Endothelial cell of umbilical vein (primary cell): ENCODE data around the gene PHF1. TPM values are rescaled to one million over a fixed set of nuclear protein-coding genes. Genes with fewer than 3 reads are reported as not detected.

Source experiments
- BruUV-seq: library from RNA; stranded (reverse); fragments of 400-500 nt; replicated peaks from 2 replicates; lab custom pipeline; 2021; lab: Mats Ljungman, UMichigan
- CTCF ChIA-PET: fragments of 300-600, 350-600 bp; sonication (Branson Sonifier 250); formaldehyde crosslinking; loops from one replicate; lab custom pipeline; 2021; ENCODE audit warnings: antibody characterized with exemption, inconsistent platforms; lab: Charles Lee
- POLR2A ChIA-PET: fragments of 300-600, 350-600 bp; sonication (Branson Sonifier 250); formaldehyde crosslinking; loops from one replicate; lab custom pipeline; 2021; ENCODE audit warnings: antibody characterized with exemption, inconsistent platforms; lab: Charles Lee
- DNase-seq: peaks from one replicate; pipeline ENCODE4 v3.0.0-alpha.2; 2011; ENCODE audit warnings: low read depth, low spot score
- FAIRE-seq: peaks from 2 replicates; lab custom pipeline; 2011; peaks lifted over from hg19 to GRCh38; lab: Jason Lieb, UNC
- H2AFZ ChIP-seq: 2 replicates; pipeline ENCODE4 v1.6.0; 2012; ENCODE audit warnings: low read depth, low read length, control low read depth, inconsistent platforms
- H3K27ac ChIP-seq: 2 replicates; pipeline ENCODE4 v1.5.1; 2011; ENCODE audit warnings: low read depth, mild to moderate bottlenecking, control low read depth, low read length, moderate library complexity; ENCODE audit not compliant: insufficient read depth
- H3K27me3 ChIP-seq, 2 experiments: 2 replicates each; pipeline versions ENCODE4 v1.6.0 to v1.6.1; 2011; ENCODE audit warnings: low read length in 2 of 2, mixed read lengths in 1 of 2; ENCODE audit not compliant: control insufficient read depth in 2 of 2, insufficient read depth in 2 of 2
- H3K36me3 ChIP-seq, 2 experiments: 2 replicates in 1 of 2; 3 replicates in 1 of 2; pipeline ENCODE4 v1.5.1; 2011; ENCODE audit warnings: low read length in 2 of 2, mild to moderate bottlenecking in 1 of 2, moderate library complexity in 1 of 2; ENCODE audit not compliant: control insufficient read depth in 2 of 2, insufficient read depth in 2 of 2; ENCODE audit errors: extremely low read depth in 1 of 2
- H3K4me1 ChIP-seq: 3 replicates; pipeline ENCODE4 v1.5.1; 2011; ENCODE audit warnings: mild to moderate bottlenecking, low read length; ENCODE audit not compliant: control insufficient read depth, insufficient read depth; ENCODE audit errors: extremely low read depth
- H3K4me2 ChIP-seq: 2 replicates; pipeline ENCODE4 v1.6.1; 2011; ENCODE audit warnings: low read length, control low read depth, mixed read lengths; ENCODE audit not compliant: insufficient read depth
- H3K4me3 ChIP-seq, 3 experiments: fragments of 200-600 bp in 1 of 3; sonication (generic), shearing (Covaris generic) in 1 of 3; replicated peaks in 1 of 3; 2 replicates each; pipeline ENCODE4 v1.5.1; 2011 to 2016; ENCODE audit warnings: control low read depth in 3 of 3, low read length in 3 of 3, mild to moderate bottlenecking in 2 of 3, inconsistent platforms in 1 of 3, low read depth in 1 of 3, moderate library complexity in 1 of 3; ENCODE audit not compliant: insufficient read depth in 1 of 3
- H3K79me2 ChIP-seq: 2 replicates; pipeline ENCODE4 v1.6.0; 2012; ENCODE audit warnings: low read length, inconsistent platforms; ENCODE audit not compliant: control insufficient read depth, insufficient read depth
- H3K9ac ChIP-seq: replicated peaks from 2 replicates; pipeline ENCODE3; 2011; ENCODE audit warnings: low read length, control low read depth; ENCODE audit not compliant: insufficient read depth; ENCODE audit errors: extremely low read depth
- H3K9me1 ChIP-seq: replicated peaks from 3 replicates; pipeline ENCODE4 v1.6.0; 2011; ENCODE audit warnings: mild to moderate bottlenecking, low read length; ENCODE audit not compliant: control insufficient read depth, insufficient read depth; ENCODE audit errors: extremely low read depth
- H3K9me3 ChIP-seq: replicated peaks from 2 replicates; pipeline ENCODE4 v1.5.1; 2012; ENCODE audit warnings: low read length, inconsistent platforms; ENCODE audit not compliant: control insufficient read depth, insufficient read depth
- H4K20me1 ChIP-seq: replicated peaks from 2 replicates; pipeline ENCODE3; 2011; ENCODE audit warnings: mild to moderate bottlenecking, low read length; ENCODE audit not compliant: control insufficient read depth, insufficient read depth; ENCODE audit errors: extremely low read depth
- EZH2 ChIP-seq: IDR thresholded peaks from 2 replicates; pipeline ENCODE4 v1.6.1; 2012; ENCODE audit warnings: borderline replicate concordance, low read depth, mild to moderate bottlenecking, moderate library complexity, low read length, inconsistent platforms; ENCODE audit not compliant: severe bottlenecking
- FOS ChIP-seq: IDR thresholded peaks from 2 replicates; pipeline ENCODE4 v1.6.1; 2011; ENCODE audit warnings: mild to moderate bottlenecking, low read length, moderate library complexity, borderline replicate concordance; ENCODE audit not compliant: insufficient read depth
- GATA2 ChIP-seq: IDR thresholded peaks from 2 replicates; pipeline ENCODE4 v1.7.0; 2011; ENCODE audit warnings: low read depth, mild to moderate bottlenecking, moderate library complexity, mixed read lengths, low read length; ENCODE audit not compliant: insufficient read length, insufficient read depth
- JUN ChIP-seq: IDR thresholded peaks from 2 replicates; pipeline ENCODE4 v1.6.1; 2011; ENCODE audit warnings: borderline replicate concordance, low read depth; ENCODE audit not compliant: insufficient read length, insufficient read depth
- MAX ChIP-seq: IDR thresholded peaks from 2 replicates; pipeline ENCODE4 v1.6.1; 2011; ENCODE audit not compliant: insufficient read depth, insufficient read length
- MYC ChIP-seq: IDR thresholded peaks from one replicate; pipeline ENCODE4 v1.6.1; 2011; ENCODE audit warnings: mild to moderate bottlenecking, low read depth, low read length
- POLR2A ChIP-seq: IDR thresholded peaks from 2 replicates; pipeline ENCODE4 v1.6.1; 2012; ENCODE audit warnings: low read depth, mild to moderate bottlenecking, control low read depth, low read length
- POLR2AphosphoS5 ChIP-seq: IDR thresholded peaks from 2 replicates; pipeline ENCODE4 v1.6.1; 2012; ENCODE audit warnings: low read depth, mild to moderate bottlenecking, control low read depth, low read length, moderate library complexity; ENCODE audit not compliant: insufficient read depth
- dilution Hi-C: fragments of 300-500 bp; cut with MboI; formaldehyde crosslinking; loops from one replicate; pipeline ENCODE4 v1.15.0; 2019; ENCODE audit warnings: low sequenced_read_pairs; ENCODE audit not compliant: extremely low pct_ligation_motif_present
- intact Hi-C: fragments of 100-400 bp; cut with micrococcal nuclease; formaldehyde crosslinking; loops from one replicate; pipeline ENCODE4 v1.10.0; 2022
- polyA plus RNA-seq, 4 experiments: library from polyadenylated mRNA; depleted of rRNA in 3 of 4; stranded (reverse) in 3 of 4; unstranded in 1 of 4; fragments of >200 nt; gene quantifications; 2 replicates each; pipeline versions ENCODE4 v1.2.1 to v1.2.3, GENCODE V29; 2011 to 2012; ENCODE audit warnings: missing spikeins in 1 of 4
- total RNA-seq: library from RNA; stranded (reverse); gene quantifications from 2 replicates; pipeline ENCODE4 v1.2.3, GENCODE V29; 2021
- TF ChIP-seq, protein P1 (sequence below), 2 donors: IDR thresholded peaks; 1 replicate in 1 of 2; 2 replicates in 1 of 2; pipeline ENCODE4 v1.5.1; 2011; ENCODE audit warnings: low read length in 2 of 2, mild to moderate bottlenecking in 2 of 2, moderate library complexity in 2 of 2, control low read depth in 1 of 2, inconsistent platforms in 1 of 2, low read depth in 1 of 2; ENCODE audit not compliant: insufficient read depth in 1 of 2; ENCODE audit errors: extremely low read depth in 1 of 2

The PHF1 gene
- total and polyA plus RNA-seq, 2 donors (not counting 3 experiments of a cell fraction or from before 2014, with no cell fraction given), result 32.5 to 53.1 TPM

GRCh38 chr6:33451606-33452005 lies 40.8 kb downstream of the PHF1 start:
- no TSS peak for BruUV-seq
- peaks cover 3% of the 10 kb centered on the region for H3K4me1 ChIP-seq
- no peak overlapping the region for H3K9ac ChIP-seq
- no peak overlapping the region for H3K4me3 ChIP-seq
- no peak for TF ChIP-seq EZH2
- no peak for TF ChIP-seq FOS
- no peak for TF ChIP-seq GATA2
- TF ChIP-seq POLR2AphosphoS5, result no peak
- TF ChIP-seq MAX, result no peak
- no peak for TF ChIP-seq JUN
- TF ChIP-seq POLR2A, result no peak
- TF ChIP-seq MYC, result no peak
- TF ChIP-seq, protein P1, sequence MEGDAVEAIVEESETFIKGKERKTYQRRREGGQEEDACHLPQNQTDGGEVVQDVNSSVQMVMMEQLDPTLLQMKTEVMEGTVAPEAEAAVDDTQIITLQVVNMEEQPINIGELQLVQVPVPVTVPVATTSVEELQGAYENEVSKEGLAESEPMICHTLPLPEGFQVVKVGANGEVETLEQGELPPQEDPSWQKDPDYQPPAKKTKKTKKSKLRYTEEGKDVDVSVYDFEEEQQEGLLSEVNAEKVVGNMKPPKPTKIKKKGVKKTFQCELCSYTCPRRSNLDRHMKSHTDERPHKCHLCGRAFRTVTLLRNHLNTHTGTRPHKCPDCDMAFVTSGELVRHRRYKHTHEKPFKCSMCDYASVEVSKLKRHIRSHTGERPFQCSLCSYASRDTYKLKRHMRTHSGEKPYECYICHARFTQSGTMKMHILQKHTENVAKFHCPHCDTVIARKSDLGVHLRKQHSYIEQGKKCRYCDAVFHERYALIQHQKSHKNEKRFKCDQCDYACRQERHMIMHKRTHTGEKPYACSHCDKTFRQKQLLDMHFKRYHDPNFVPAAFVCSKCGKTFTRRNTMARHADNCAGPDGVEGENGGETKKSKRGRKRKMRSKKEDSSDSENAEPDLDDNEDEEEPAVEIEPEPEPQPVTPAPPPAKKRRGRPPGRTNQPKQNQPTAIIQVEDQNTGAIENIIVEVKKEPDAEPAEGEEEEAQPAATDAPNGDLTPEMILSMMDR (IDR thresholded peaks at IDR 0.05; ENCODE audit: extremely low read depth in 1 of 2, insufficient read depth in 1 of 2, low read depth in 1 of 2, low read length in 2 of 2), result no peak
- peaks cover 0 to 6% of the 10 kb centered on the region in 2 experiments for H3K36me3 ChIP-seq
- no peaks in the 10 kb centered on the region for H3K27me3 ChIP-seq
- POLR2A ChIA-PET, result no interaction called here
- H2AFZ ChIP-seq, result no peak overlapping the region
- no peak overlapping the region for H3K27ac ChIP-seq
- H4K20me1 ChIP-seq, result no peaks in the 10 kb centered on the region
- no peak overlapping the region for H3K4me2 ChIP-seq
- DNase-seq (no peak), FAIRE-seq (no peak)
- H3K79me2 ChIP-seq, result no peaks in the 10 kb centered on the region
- H3K9me1 ChIP-seq, result no peaks in the 10 kb centered on the region
- intact Hi-C loops, result loop anchor here (5.0 kb wide), 1 partner anchor 126 kb away; no protein-coding TSS in a partner anchor
- no peaks in the 10 kb centered on the region for H3K9me3 ChIP-seq
- dilution Hi-C loops, result no loop called here
- CTCF ChIA-PET, result no interaction called here
